BJ (cell line): ENCODE results near the gene WDR35. TPM values are rescaled to one million over a fixed set of nuclear protein-coding genes. Genes with fewer than 3 reads are reported as not detected.
A peak's percentile ranks its signal among the peaks of the same experiment; 100 is the strongest.

ENCODE experiments used
- CTCF ChIA-PET: fragments of 350-600 bp; formaldehyde crosslinking; extraction: SDS; loops from one replicate; lab custom pipeline; 2021; ENCODE audit warnings: antibody characterized with exemption, inconsistent platforms; lab: Yijun Ruan, JAX
- POLR2A ChIA-PET: fragments of 300-600 bp; sonication (Branson Sonifier 250); formaldehyde crosslinking; extraction: SDS; loops from one replicate; lab custom pipeline; 2021; ENCODE audit warnings: antibody characterized with exemption; lab: Charles Lee
- DNase-seq: peaks from one replicate; pipeline ENCODE4 v3.0.0-alpha.2; 2011; ENCODE audit warnings: low read depth
- H3K27me3 ChIP-seq: 2 replicates; pipeline ENCODE4 v1.6.0; 2011; ENCODE audit warnings: low read length; ENCODE audit not compliant: control insufficient read depth, insufficient read depth
- H3K36me3 ChIP-seq: 2 replicates; pipeline ENCODE4 v1.5.1; 2011; ENCODE audit warnings: low read length; ENCODE audit not compliant: control insufficient read depth, insufficient read depth
- H3K4me3 ChIP-seq: 2 replicates; pipeline ENCODE4 v1.5.1; 2011; ENCODE audit warnings: low read depth, mild to moderate bottlenecking, control low read depth, low read length
- CTCF ChIP-seq: IDR thresholded peaks from 2 replicates; pipeline ENCODE4 v1.5.1; 2011; ENCODE audit warnings: low read depth, mild to moderate bottlenecking, control low read depth, inconsistent platforms, low read length, moderate library complexity; ENCODE audit not compliant: insufficient read depth
- polyA plus RNA-seq: library from polyadenylated mRNA; depleted of rRNA; stranded (reverse); fragments of >200 nt; gene quantifications from 2 replicates; pipeline ENCODE4 v1.2.3, GENCODE V29; 2011

WDR35 gene
- polyA plus RNA-seq, 1 experiment, result 2.5 TPM

DNA sequence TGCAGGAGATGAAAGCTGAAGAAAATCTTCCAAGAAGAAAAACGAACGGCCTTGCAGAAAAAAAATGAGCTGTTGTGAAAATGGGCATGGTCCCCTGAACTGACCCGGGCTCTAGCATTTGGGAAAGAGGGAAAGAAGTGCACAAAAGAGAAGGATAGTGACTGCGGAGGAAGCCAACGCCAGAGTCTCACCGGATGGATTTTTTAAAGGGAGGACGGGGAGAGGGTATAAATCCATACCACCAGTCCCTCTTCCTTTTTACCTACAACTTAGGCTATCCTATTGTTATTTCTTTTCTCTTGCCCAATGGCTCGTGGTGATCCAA is 601 bp downstream of the WDR35 start:
- DNase-seq, result no peak
- POLR2A ChIA-PET, result no interaction called here
- Histone ChIP-seq H3K36me3 (no peaks in the 10 kb centered on the region), H3K4me3 (peak overlapping the region; percentile 90), H3K27me3 (no peaks in the 10 kb centered on the region; the same call in none of the 2 replicates)
- no peak for TF ChIP-seq CTCF
- CTCF ChIA-PET, result interaction anchor here (0.6 to 1.0 kb wide), 2 partner anchors 38 to 337 kb away, joined by 3 read pairs; no protein-coding TSS in a partner anchor

GRCh38 chr2:19988600-19988999 is 1.3 kb downstream of the WDR35 start:
- H3K4me3 ChIP-seq, result peak overlapping the region; percentile 90; the same call in 1 of the 2 replicates
- no peak for TF ChIP-seq CTCF

DNA sequence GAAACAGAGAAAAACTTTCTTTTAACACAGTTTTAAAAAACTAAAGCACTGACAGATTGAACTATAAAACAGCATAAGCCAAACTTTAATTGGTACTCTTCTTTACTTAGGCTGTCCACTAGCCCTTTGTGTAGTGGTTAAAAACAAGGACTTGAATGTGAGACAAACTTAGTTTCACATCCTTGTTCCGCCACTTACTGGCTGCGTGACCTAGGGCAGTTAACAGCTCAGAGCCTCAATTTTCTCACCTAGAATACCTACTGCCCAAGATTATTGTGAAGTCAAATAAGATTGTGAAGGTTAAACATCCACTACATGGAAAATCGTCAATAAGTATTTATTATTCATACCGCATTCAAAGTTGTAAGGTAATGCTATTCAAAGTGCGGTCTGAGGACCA is 2.0 kb downstream of the WDR35 start:
- Histone ChIP-seq H3K36me3 (no peaks in the 10 kb centered on the region), H3K27me3 (no peaks in the 10 kb centered on the region), H3K4me3 (no peak overlapping the region)
- ChIA-PET POLR2A (no interaction called here), CTCF (interaction anchor here (1.0 kb wide), 1 partner anchor 15 kb away, joined by 3 read pairs; no protein-coding TSS in a partner anchor)
- no peak for TF ChIP-seq CTCF
- no peak for DNase-seq

More at GRCh38 chr2:19988600-19988999, 1.3 kb downstream of the WDR35 start:
- POLR2A ChIA-PET, result no interaction called here
- no peak for DNase-seq
- Histone ChIP-seq H3K36me3 (no peaks in the 10 kb centered on the region), H3K27me3 (no peaks in the 10 kb centered on the region; the same call in none of the 2 replicates)
- CTCF ChIA-PET, result interaction anchor here (0.6 to 1.0 kb wide), 2 partner anchors 16 to 39 kb away, joined by 3 read pairs; no protein-coding TSS in a partner anchor

DNA sequence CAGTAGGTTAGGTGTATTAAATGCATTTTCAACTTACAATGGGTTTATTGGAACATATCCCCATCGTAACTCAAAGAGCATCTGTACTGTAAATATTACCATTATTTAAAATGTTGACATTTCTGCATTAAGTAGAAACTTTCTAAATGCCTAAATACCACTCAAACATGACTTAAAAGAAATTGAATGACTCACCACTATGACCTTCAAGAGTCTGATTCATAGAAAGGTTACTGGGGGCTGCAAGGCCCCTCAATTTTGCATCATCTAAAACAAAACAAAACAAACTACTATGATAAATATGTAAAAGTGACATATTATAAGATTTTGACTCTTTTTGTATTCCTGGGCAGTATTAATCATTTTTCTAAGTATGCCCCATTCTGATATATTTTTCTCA is 7.6 kb downstream of the WDR35 start:
- CTCF ChIA-PET, result interaction anchor here (1.1 kb wide), 1 partner anchor 33 kb away, joined by 3 read pairs; no protein-coding TSS in a partner anchor
- no peak overlapping the region for H3K4me3 ChIP-seq
- TF ChIP-seq CTCF, result no peak
- peaks cover 1% of the 10 kb centered on the region; the same call in 1 of the 2 replicates for H3K36me3 ChIP-seq
- H3K27me3 ChIP-seq, result no peaks in the 10 kb centered on the region
- no peak for DNase-seq
- POLR2A ChIA-PET, result no interaction called here

- POLR2A ChIA-PET, result no interaction called here
- CTCF ChIA-PET, result interaction anchor here (0.9 kb wide), 1 partner anchor 35 kb away, joined by 3 read pairs; no protein-coding TSS in a partner anchor
- H3K36me3 ChIP-seq, result peaks cover 1% of the 10 kb centered on the region
- H3K4me3 ChIP-seq, result no peak overlapping the region
- H3K27me3 ChIP-seq, result no peaks in the 10 kb centered on the region
- DNase-seq, result no peak
- no peak for TF ChIP-seq CTCF
Measured at GRCh38 chr2:19979932-19980331, 10.0 kb downstream of the WDR35 start.
